GM19467 (cell line): ENCODE measurements around the gene ZNF689.

Source experiments
- ATAC-seq: cut with Tn5 transposase; IDR thresholded peaks from one replicate; pipeline ENCODE4 v1.9.1; 2021; ENCODE audit warnings: mild to moderate bottlenecking, moderate library complexity; ENCODE audit not compliant: unreplicated experiment

The ZNF689 gene

DNA sequence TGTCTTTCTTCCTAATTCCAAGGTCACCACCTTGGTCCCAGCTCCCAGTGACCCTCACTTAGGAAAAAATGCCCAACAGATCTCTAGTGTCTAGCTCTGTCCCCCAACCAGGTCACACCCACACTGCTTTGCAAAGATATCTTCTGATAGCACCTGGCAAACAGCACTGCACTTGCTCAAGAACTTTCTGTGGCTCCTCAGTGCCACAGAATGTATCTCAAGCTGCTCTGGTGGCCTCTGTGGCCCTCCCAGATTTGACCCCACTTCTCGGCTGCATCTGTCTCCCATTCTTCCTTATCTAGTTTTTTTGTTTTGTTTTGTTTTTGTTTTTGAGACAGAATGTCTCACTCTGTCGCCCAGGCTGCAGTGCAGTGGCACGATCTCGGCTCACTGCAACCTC is 43.7 kb downstream of the ZNF689 start:
- no peak for ATAC-seq

- no peak for ATAC-seq
Observed at GRCh38 chr16:30565984-30566383, 44.2 kb downstream of the ZNF689 start.

GRCh38 chr16:30565526-30565925 is 44.7 kb downstream of the ZNF689 start:
- no peak for ATAC-seq

- no peak for ATAC-seq
Observed at GRCh38 chr16:30562021-30562420, 48.2 kb downstream of the ZNF689 start.

DNA sequence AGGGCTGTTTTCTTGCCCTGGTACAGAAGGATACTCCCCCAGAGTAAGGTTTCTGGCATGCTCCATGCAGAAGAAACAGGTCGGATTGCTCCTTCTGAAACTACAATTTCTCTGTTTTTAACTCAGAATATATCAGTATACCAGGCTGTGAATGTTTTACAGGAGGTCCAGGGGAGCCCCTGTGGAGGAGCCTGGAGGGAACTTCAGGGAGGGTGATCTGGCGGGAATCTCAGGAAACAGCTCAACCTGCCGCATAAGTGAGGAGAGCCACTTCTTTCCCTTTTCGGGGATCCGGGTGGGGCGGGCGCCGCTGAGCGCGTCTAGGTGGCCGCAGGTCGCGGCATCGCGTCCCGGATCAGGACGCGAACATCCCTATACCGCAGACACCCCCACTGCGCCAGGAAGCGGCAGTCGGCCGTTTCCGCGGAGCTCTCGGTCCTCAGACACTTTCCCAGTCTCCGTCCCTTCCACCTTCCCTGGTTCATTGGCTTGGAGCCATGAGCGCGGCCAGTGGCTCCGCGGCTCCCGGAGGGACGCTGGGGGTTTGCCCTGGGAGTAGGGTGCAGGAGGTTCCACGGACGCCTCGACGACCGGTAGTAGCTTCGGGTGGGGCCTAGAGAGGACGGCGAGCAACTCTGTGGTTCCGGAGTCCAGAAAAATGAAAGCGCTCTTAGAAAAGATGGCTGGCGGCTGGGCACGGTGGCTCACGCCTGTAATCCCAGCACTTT is 48.9 kb downstream of the ZNF689 start:
- no peak for ATAC-seq

DNA sequence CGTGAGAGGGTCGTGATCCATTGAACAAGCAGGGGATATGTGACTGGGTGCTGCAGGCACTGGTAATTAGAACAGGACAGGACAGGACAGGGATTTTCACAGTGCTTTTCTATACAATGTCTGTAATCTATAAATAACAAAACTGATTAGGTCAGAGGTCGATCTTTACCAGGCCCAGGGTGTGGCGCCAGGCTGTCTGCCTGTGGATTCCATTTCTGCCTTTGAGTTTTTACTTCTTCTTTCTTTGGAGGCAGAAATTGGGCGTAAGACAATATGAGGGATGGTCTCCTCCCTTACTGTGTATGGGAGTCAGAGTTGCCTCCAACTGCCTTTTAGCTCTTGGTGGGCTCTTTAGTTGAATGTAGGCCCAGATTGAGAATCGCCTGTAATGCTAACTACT is 50.5 kb downstream of the ZNF689 start:
- no peak for ATAC-seq

- ATAC-seq: no peak
Observed at GRCh38 chr16:30558789-30559377, 51.3 kb downstream of the ZNF689 start.

- peak; percentile 90 for ATAC-seq
Observed at GRCh38 chr16:30557957-30558788, 52.0 kb downstream of the ZNF689 start, which contains the start of gene ZNF764. ZNF764 (minus strand) TSS chr16:30558374; CDS start chr16:30558182, 192 bp downstream.

- ATAC-seq: no peak
Observed at GRCh38 chr16:30557707-30557956, 52.6 kb downstream of the ZNF689 start.

GRCh38 chr16:30556125-30556473 is 54.1 kb downstream of the ZNF689 start:
- ATAC-seq: no peak

DNA sequence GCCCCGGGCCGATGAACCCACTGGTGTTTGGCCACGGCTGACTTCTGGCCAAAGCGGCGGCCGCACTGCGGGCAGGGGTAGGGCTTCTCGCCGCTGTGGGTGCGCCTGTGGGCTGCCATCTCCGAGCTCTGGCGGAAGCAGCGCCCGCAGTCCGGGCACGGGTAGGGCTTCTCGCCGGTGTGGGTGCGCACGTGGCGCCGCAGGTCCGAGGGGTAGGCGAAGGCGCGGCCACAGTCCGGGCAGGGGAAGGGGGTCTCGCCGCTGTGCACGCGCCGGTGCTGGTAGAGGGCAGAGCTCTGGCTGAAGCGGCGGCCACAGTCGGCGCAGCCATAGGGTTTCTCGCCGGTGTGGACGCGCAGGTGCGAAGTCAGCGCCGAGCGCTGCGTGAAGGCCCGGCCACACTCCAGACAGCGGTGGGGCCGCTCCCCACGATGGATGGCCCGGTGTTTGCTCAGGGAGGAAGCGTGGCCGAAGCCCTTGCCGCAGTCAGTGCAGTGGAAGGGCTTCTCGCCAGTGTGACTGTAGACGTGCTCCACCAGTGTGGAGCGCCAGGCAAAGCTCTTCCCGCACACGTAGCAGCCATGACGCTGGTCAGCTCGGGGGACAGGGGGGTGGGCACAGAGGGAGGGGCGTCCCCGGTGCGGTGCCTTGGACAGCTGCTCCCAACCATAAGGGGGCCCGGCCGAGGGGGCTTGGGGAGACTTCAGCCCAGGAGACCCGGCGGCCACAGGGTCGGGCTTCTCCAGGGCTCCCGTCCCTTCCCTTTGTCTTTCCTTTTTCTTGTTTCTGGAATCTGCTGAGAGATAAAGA is 54.7 kb downstream of the ZNF689 start:
- no peak for ATAC-seq

DNA sequence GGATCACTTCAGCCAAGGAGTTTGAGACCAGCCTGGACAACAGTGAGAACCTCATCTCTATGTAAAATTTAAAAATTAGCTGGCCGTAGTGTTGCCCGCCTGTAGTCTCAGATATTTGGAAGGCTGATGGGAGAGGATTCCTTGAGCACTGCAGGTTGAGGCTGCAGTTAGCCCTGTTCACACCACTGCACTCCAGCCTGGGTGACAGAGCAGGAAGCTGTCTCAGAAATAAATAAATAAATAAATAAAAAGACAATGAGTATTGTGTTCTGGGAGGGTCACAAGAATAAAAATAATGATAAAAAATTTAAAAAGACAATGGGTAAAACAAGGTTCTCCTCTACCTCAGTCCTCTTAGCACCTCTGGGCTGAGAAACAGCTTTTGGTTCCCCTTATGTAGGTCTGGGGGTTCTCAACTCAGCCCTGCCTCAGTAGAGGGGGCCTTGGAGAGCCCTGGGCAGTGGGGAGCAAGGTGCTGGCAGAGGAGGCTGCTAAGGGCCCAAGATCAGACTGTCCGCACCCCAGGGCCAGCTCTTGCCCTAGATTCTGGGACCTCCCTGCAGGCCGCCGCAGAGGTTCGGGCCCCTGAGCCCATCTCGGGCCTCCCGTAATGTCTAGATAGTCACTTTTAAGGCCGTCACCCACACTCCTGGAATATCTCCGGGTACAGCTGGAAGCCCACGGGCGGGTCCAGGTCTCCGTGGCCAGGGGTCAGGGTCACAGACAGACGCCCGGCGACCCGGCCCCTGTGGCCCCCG is 55.5 kb downstream of the ZNF689 start:
- ATAC-seq: no peak

DNA sequence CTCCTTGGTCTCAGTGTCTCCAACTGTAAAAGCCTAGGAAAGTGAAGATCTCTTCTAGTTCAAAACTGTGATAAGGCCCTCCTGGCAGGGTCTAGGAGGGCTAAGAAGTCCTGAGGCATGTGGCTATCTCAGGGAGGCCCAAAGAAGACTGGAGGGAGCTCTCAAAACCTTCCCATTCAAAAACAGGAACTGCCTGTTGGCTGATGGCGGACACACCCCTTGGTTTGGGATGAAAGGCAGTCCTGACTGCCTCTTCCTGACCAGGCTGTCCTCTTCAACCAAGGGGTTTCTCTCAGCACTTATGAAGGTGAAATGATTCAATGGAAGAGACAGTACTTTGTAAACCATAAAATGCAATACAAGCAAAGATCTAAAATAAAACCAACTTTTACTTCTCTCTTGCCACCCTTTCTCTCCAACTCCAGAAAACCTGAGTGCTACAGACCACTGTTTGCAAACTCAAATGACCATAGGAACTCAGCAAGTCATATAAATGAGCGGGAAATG is 56.7 kb downstream of the ZNF689 start:
- no peak for ATAC-seq

DNA sequence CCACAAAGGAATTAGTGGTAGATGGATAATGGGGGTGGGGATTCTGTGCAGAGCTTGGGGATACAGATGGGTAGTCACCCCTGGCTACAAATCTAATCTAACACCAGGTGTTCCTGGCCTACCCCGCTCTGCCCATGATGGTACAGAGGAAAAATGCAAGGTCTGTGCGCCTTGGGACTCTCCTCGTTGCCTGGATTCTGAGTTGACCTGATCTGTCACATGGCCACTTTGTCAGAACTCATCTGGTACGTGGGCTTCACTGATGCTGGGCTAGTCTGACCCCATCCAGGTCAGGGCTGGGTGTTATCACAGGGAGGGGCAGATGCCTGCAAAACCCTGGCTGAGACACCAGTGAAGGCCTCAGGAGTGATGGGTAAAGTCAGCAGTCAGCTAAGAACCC is 57.2 kb downstream of the ZNF689 start:
- ATAC-seq: no peak
